T-cell (primary cell): ENCODE measurements around the gene ADAM33. TPM values are rescaled to one million over a fixed set of nuclear protein-coding genes. Genes with fewer than 3 reads are reported as not detected.

Source experiments
- ATAC-seq, 4 experiments: fragments of 200-7000 bp in 3 of 4; fragments of 150-1000 bp in 1 of 4; cut with Tn5 transposase; replicated peaks in 1 of 4; 1 replicate in 3 of 4; 2 replicates in 1 of 4; pipeline ENCODE4 v1.10.0; 2021; ENCODE audit warnings: moderate library complexity in 3 of 4, mild to moderate bottlenecking in 2 of 4, moderate number of reproducible peaks in 1 of 4
- CTCF ChIA-PET, 2 donors: fragments of 300-600 bp; sonication (Branson Sonifier 250); formaldehyde crosslinking; loops; one replicate each; lab custom pipeline; 2022; ENCODE audit warnings: antibody characterized with exemption in 2 of 2; lab: Charles Lee
- POLR2A ChIA-PET, 2 donors: fragments of 300-600 bp; sonication (Branson Sonifier 250); formaldehyde crosslinking; loops; one replicate each; lab custom pipeline; 2022; ENCODE audit warnings: antibody characterized with exemption in 2 of 2; lab: Charles Lee
- DNase-seq, 35 experiments: peaks; one replicate each; pipeline versions ENCODE4 v3.0.0 to v3.0.0-alpha.2; 2013 to 2023
- H3K27ac ChIP-seq: one replicate; pipeline ENCODE4 v1.5.1; 2013; ENCODE audit warnings: low read length
- H3K27me3 ChIP-seq, 2 experiments: replicated peaks in 1 of 2; 1 replicate in 1 of 2; 2 replicates in 1 of 2; pipeline versions ENCODE4 v1.6.1 to v1.7.0; 2013; ENCODE audit warnings: low read length in 1 of 2, mixed read lengths in 1 of 2; ENCODE audit not compliant: control insufficient read depth in 2 of 2, insufficient read depth in 2 of 2; ENCODE audit errors: extremely low read depth in 1 of 2
- H3K36me3 ChIP-seq, 2 donors: 1 replicate in 1 of 2; 2 replicates in 1 of 2; pipeline versions ENCODE4 v1.6.1 to v1.7.0; 2013; ENCODE audit warnings: low read length in 1 of 2; ENCODE audit not compliant: control insufficient read depth in 2 of 2, insufficient read depth in 1 of 2; ENCODE audit errors: extremely low read depth in 1 of 2
- H3K4me1 ChIP-seq, 2 experiments: 1 replicate in 1 of 2; 2 replicates in 1 of 2; pipeline versions ENCODE4 v1.6.1 to v1.7.0; 2013; ENCODE audit warnings: low read length in 2 of 2, mixed read lengths in 1 of 2; ENCODE audit not compliant: insufficient read depth in 2 of 2, control insufficient read depth in 1 of 2; ENCODE audit errors: extremely low read depth in 1 of 2
- H3K4me3 ChIP-seq, 2 donors: 1 replicate in 1 of 2; 2 replicates in 1 of 2; pipeline versions ENCODE4 v1.5.1 to v1.7.0; 2013; ENCODE audit warnings: mild to moderate bottlenecking in 2 of 2, low read length in 1 of 2, moderate library complexity in 1 of 2; ENCODE audit not compliant: control insufficient read depth in 1 of 2; ENCODE audit errors: extremely low read depth in 1 of 2
- H3K9me3 ChIP-seq: 2 replicates; pipeline ENCODE4 v1.7.0; 2013
- H3K27ac Mint-ChIP-seq, 2 donors: one replicate each; pipeline ENCODE4 v1.8.0; 2020 to 2021; ENCODE audit warnings: mild to moderate bottlenecking in 2 of 2, mixed read lengths in 2 of 2
- H3K27me3 Mint-ChIP-seq, 2 donors: one replicate each; pipeline ENCODE4 v1.8.0; 2021 to 2022; ENCODE audit warnings: mixed read lengths in 2 of 2
- H3K36me3 Mint-ChIP-seq: one replicate; pipeline ENCODE4 v1.8.0; 2021; ENCODE audit warnings: mixed read lengths
- H3K4me1 Mint-ChIP-seq, 3 donors: one replicate each; pipeline ENCODE4 v1.8.0; 2020 to 2022; ENCODE audit warnings: mixed read lengths in 3 of 3, mild to moderate bottlenecking in 1 of 3
- H3K4me3 Mint-ChIP-seq, 3 donors: one replicate each; pipeline ENCODE4 v1.8.0; 2020 to 2022; ENCODE audit warnings: mild to moderate bottlenecking in 3 of 3, mixed read lengths in 3 of 3, moderate library complexity in 3 of 3
- H3K9me3 Mint-ChIP-seq, 3 donors: one replicate each; pipeline ENCODE4 v1.8.0; 2020 to 2022; ENCODE audit warnings: mixed read lengths in 3 of 3
- WGBS: methylation state at CpG from one replicate; pipeline ENCODE4 v1.1.5; 2013; ENCODE audit warnings: missing lambda C conversion rate; ENCODE audit not compliant: insufficient coverage; 5-methylcytosine and 5-hydroxymethylcytosine counted together
- total RNA-seq, 35 experiments: library from RNA in 6 of 35; stranded (reverse) in 6 of 35; fragments of 120-200 nt in 1 of 35; gene quantifications; one replicate each; pipeline versions ENCODE4 v1.2.1 to v1.2.4 and lab custom pipeline; 2013 to 2026

The ADAM33 gene
- total RNA-seq, 5 donors from 2014 or later (not counting 1 experiment from before 2014, with no cell fraction given): not detected

- no peaks in the 10 kb centered on the region for H3K9me3 ChIP-seq
- CTCF ChIA-PET: no interaction called here
- DNase-seq (no peak), ATAC-seq (no peak)
- WGBS: 79% methylated on average over 4 of the region's 5 CpGs
- H3K4me1 ChIP-seq: peaks cover 0 to 5% of the 10 kb centered on the region in 2 experiments
- H3K36me3 ChIP-seq: no peaks in the 10 kb centered on the region
- POLR2A ChIA-PET: no interaction called here
- no peak overlapping the region for H3K27ac ChIP-seq
- no peaks in the 10 kb centered on the region for H3K36me3 Mint-ChIP-seq
- no peak overlapping the region for H3K4me3 Mint-ChIP-seq
- H3K4me1 Mint-ChIP-seq: peaks cover 0 to 3% (median 0%) of the 10 kb centered on the region in 3 donors
- peak overlapping the region; percentile 28 to 52 for H3K27ac Mint-ChIP-seq
- peaks cover 2 to 67% of the 10 kb centered on the region in 2 experiments for H3K27me3 ChIP-seq
- no peak overlapping the region for H3K4me3 ChIP-seq
- H3K9me3 Mint-ChIP-seq: no peaks in the 10 kb centered on the region
- H3K27me3 Mint-ChIP-seq: peaks cover 49 to 64% of the 10 kb centered on the region in 2 donors
Observed at GRCh38 chr20:3728354-3728753, 46.5 kb upstream of the ADAM33 start.

DNA sequence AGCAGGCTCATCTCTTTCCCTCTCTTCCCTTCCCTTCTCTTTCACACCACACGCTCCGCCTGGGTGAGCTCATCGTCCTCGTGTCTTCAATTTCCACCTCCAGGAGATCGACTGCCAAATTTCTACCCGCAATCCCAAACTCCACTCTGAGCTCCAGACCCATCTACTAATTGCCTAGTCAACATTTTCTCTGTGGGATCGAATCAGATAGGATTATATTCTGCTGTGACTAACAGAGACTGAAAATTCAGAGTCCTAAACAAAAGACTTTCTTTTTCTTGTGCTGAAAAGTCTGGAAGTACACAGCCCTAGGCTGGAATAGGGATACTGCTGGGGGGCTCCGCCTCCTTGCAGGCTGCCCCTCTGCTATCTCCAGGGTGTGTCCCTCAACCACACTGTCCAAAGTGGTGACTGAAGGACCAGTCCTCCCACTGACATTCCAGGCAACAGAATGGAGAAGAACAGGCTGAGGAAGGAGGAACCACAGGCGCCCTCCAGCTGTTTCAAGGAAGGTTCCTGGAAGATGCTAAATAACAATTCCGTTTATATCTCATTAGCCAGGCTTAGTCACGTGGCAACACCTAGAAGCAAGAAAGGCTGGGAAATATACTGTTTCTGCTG is 45.7 kb upstream of the ADAM33 start:
- Mint-ChIP-seq H3K36me3 (no peaks in the 10 kb centered on the region), H3K27ac (peak overlapping the region in 1 of 2 donors; percentile 47), H3K4me3 (no peak overlapping the region), H3K27me3 (peaks cover 44 to 62% of the 10 kb centered on the region in 2 donors), H3K4me1 (peaks cover 0 to 3% (median 0%) of the 10 kb centered on the region in 3 donors), H3K9me3 (no peaks in the 10 kb centered on the region)
- H3K36me3 ChIP-seq: no peaks in the 10 kb centered on the region
- no peaks in the 10 kb centered on the region for H3K9me3 ChIP-seq
- DNase-seq (no peak), ATAC-seq (no peak)
- 36% methylated on average over 3 of the region's 11 CpGs for WGBS
- H3K4me1 ChIP-seq: peaks cover 0 to 2% of the 10 kb centered on the region in 2 experiments
- H3K27me3 ChIP-seq: peaks cover 2 to 59% of the 10 kb centered on the region in 2 experiments
- H3K27ac ChIP-seq: no peak overlapping the region
- ChIA-PET CTCF (no interaction called here), POLR2A (no interaction called here)
- H3K4me3 ChIP-seq: no peak overlapping the region

DNA sequence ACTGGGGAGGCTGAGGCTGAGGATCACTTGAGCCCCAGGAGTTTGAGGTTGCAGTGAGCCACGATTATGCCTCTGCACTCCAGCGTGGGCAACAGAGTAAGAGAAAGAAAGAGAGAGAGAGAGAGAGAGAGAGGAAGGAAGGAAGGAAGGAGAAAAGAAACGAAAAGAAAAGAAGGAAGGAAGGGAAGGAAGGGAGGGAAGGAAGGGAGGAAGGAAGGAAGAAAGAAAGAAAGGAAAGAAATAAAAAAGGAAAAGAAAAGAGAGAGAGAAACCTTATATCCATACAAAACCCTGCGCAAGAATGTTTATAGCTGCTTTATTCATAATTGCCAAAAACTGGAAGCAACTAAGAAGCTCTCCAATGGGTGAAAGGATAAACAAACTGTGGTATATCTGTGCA is 42.5 kb upstream of the ADAM33 start:
- H3K9me3 Mint-ChIP-seq: no peaks in the 10 kb centered on the region
- Histone ChIP-seq H3K27ac (no peak overlapping the region), H3K9me3 (no peaks in the 10 kb centered on the region), H3K27me3 (peaks cover 2 to 34% of the 10 kb centered on the region in 2 experiments), H3K4me3 (no peak overlapping the region), H3K36me3 (no peaks in the 10 kb centered on the region), H3K4me1 (no peaks in the 10 kb centered on the region)
- DNase-seq (no peak), ATAC-seq (no peak)
- ChIA-PET POLR2A (no interaction called here), CTCF (interaction anchor here (0.5 to 0.6 kb wide), 2 partner anchors 146 to 1427 kb away, joined by 3 read pairs; no protein-coding TSS in a partner anchor)
- H3K27ac Mint-ChIP-seq: no peak overlapping the region
- H3K36me3 Mint-ChIP-seq: no peaks in the 10 kb centered on the region
- no CpG with 5 or more reads among the region's 4 CpGs for WGBS
- peaks cover 0 to 7% (median 2%) of the 10 kb centered on the region in 3 donors for H3K4me1 Mint-ChIP-seq
- H3K27me3 Mint-ChIP-seq: peaks cover 42 to 53% of the 10 kb centered on the region in 2 donors
- no peak overlapping the region for H3K4me3 Mint-ChIP-seq

GRCh38 chr20:3723284-3723683 is 41.5 kb upstream of the ADAM33 start:
- peaks cover 0 to 7% (median 2%) of the 10 kb centered on the region in 3 donors for H3K4me1 Mint-ChIP-seq
- no peak for DNase-seq
- Histone ChIP-seq H3K27ac (no peak overlapping the region), H3K27me3 (peaks cover 2 to 31% of the 10 kb centered on the region in 2 experiments), H3K9me3 (no peaks in the 10 kb centered on the region), H3K4me1 (no peaks in the 10 kb centered on the region), H3K36me3 (no peaks in the 10 kb centered on the region), H3K4me3 (no peak overlapping the region)
- H3K4me3 Mint-ChIP-seq: no peak overlapping the region
- CTCF ChIA-PET: no interaction called here
- H3K27ac Mint-ChIP-seq: no peak overlapping the region
- no peak for ATAC-seq
- H3K27me3 Mint-ChIP-seq: peaks cover 38 to 47% of the 10 kb centered on the region in 2 donors
- 92% methylated on average over 5 of the region's 8 CpGs for WGBS
- no peaks in the 10 kb centered on the region for H3K9me3 Mint-ChIP-seq
- H3K36me3 Mint-ChIP-seq: no peaks in the 10 kb centered on the region
- POLR2A ChIA-PET: no interaction called here

- Histone ChIP-seq H3K27me3 (peaks cover 1 to 28% of the 10 kb centered on the region in 2 experiments), H3K4me3 (no peak overlapping the region), H3K9me3 (no peaks in the 10 kb centered on the region), H3K4me1 (no peaks in the 10 kb centered on the region), H3K36me3 (no peaks in the 10 kb centered on the region), H3K27ac (no peak overlapping the region)
- Mint-ChIP-seq H3K4me1 (peaks cover 0 to 7% (median 2%) of the 10 kb centered on the region in 3 donors), H3K27me3 (peaks cover 27 to 40% of the 10 kb centered on the region in 2 donors), H3K9me3 (no peaks in the 10 kb centered on the region), H3K27ac (no peak overlapping the region), H3K36me3 (no peaks in the 10 kb centered on the region), H3K4me3 (no peak overlapping the region)
- ChIA-PET CTCF (interaction anchor here in 1 of 2 donors (0.6 kb wide), 1 partner anchor 193 kb away, joined by 6 read pairs; no protein-coding TSS in a partner anchor), POLR2A (no interaction called here)
- ATAC-seq (no peak), DNase-seq (no peak)
- WGBS: no CpG with 5 or more reads among the region's 4 CpGs
Observed at GRCh38 chr20:3721912-3722311, 40.1 kb upstream of the ADAM33 start.

- Histone ChIP-seq H3K27me3 (peaks cover 0 to 28% of the 10 kb centered on the region in 2 experiments), H3K9me3 (no peaks in the 10 kb centered on the region), H3K4me3 (no peak overlapping the region), H3K27ac (no peak overlapping the region), H3K36me3 (no peaks in the 10 kb centered on the region), H3K4me1 (no peaks in the 10 kb centered on the region)
- no peaks in the 10 kb centered on the region for H3K36me3 Mint-ChIP-seq
- ATAC-seq (no peak), DNase-seq (no peak)
- H3K4me1 Mint-ChIP-seq: peaks cover 0 to 7% (median 2%) of the 10 kb centered on the region in 3 donors
- peaks cover 22 to 39% of the 10 kb centered on the region in 2 donors for H3K27me3 Mint-ChIP-seq
- ChIA-PET POLR2A (interaction anchor here in 1 of 2 donors (0.5 kb wide), 1 partner anchor 23 kb away, joined by 4 read pairs; no protein-coding TSS in a partner anchor), CTCF (interaction anchor here in 1 of 2 donors (0.5 kb wide), 2 partner anchors 47 to 1901 kb away, joined by 3 to 5 read pairs; partner anchors contain the start of gene ADISSP)
- WGBS: 83% methylated on average over 1 of the region's 6 CpGs
- H3K27ac Mint-ChIP-seq: no peak overlapping the region
- H3K4me3 Mint-ChIP-seq: no peak overlapping the region
- H3K9me3 Mint-ChIP-seq: no peaks in the 10 kb centered on the region
Observed at GRCh38 chr20:3720626-3721025, 38.8 kb upstream of the ADAM33 start.
